K562 (cell line): ENCODE results near the gene IGFBP7. TPM values are rescaled to one million over a fixed set of nuclear protein-coding genes. Genes with fewer than 3 reads are reported as not detected.

Experiments used
- ATAC-seq: fragments of 200-7000 bp; cut with Tn5 transposase; 3 replicates; pipeline ENCODE4 v1.9.1; 2020; ENCODE audit warnings: moderate library complexity
- BruUV-seq: library from RNA; stranded (reverse); fragments of 400-500 nt; replicated peaks from 2 replicates; lab custom pipeline; 2021; lab: Mats Ljungman, UMichigan
- CTCF ChIA-PET: fragments of 300-600 bp; formaldehyde crosslinking; extraction: SDS; loops from one replicate; lab custom pipeline; 2021; ENCODE audit warnings: low intra/inter-chr PET ratio; lab: Yijun Ruan, JAX
- POLR2A ChIA-PET: fragments of 300-600, 350-650 bp; sonication (Branson Sonifier 250); formaldehyde crosslinking; extraction: SDS; loops from one replicate; lab custom pipeline; 2021; ENCODE audit warnings: antibody characterized with exemption, inconsistent platforms; lab: Yijun Ruan, JAX
- DNase-seq, 4 experiments: peaks; one replicate each; pipeline versions ENCODE4 v3.0.0 to v3.0.0-alpha.2; 2011 to 2018; ENCODE audit warnings: low spot score in 3 of 4, mixed read lengths in 3 of 4; ENCODE audit errors: extremely low read depth in 1 of 4
- FAIRE-seq: peaks from 2 replicates; lab custom pipeline; 2011; peaks lifted over from hg19 to GRCh38; lab: Jason Lieb, UNC
- H2AFZ ChIP-seq: 2 replicates; pipeline ENCODE4 v1.6.0; 2011; ENCODE audit warnings: low read depth, low read length, control low read depth, inconsistent platforms
- H3K27ac ChIP-seq: fragments of 200-600 bp; 3 replicates; pipeline ENCODE4 v1.8.0; 2011; ENCODE audit warnings: low read depth, mild to moderate bottlenecking, control low read depth, inconsistent platforms, low read length, moderate library complexity, mixed read lengths; ENCODE audit errors: extremely low read depth
- H3K27me3 ChIP-seq, 2 experiments: fragments of 300-600 bp in 1 of 2; 2 replicates in 1 of 2; 3 replicates in 1 of 2; pipeline versions ENCODE4 v1.6.0 to v1.8.0; 2011; ENCODE audit warnings: inconsistent platforms in 2 of 2, low read length in 2 of 2, mild to moderate bottlenecking in 1 of 2, mixed read lengths in 1 of 2, moderate library complexity in 1 of 2; ENCODE audit not compliant: control insufficient read depth in 2 of 2, insufficient read depth in 2 of 2
- H3K36me3 ChIP-seq: fragments of 300-600 bp; 3 replicates; pipeline ENCODE4 v1.8.0; 2011; ENCODE audit warnings: mild to moderate bottlenecking, low read length, inconsistent platforms; ENCODE audit not compliant: control insufficient read depth, insufficient read depth
- H3K4me1 ChIP-seq, 2 experiments: fragments of 200-600 bp in 1 of 2; replicated peaks in 1 of 2; 2 replicates in 1 of 2; 3 replicates in 1 of 2; pipeline versions ENCODE4 v1.5.1 to v1.8.0; 2011; ENCODE audit warnings: inconsistent platforms in 2 of 2, low read length in 2 of 2, mild to moderate bottlenecking in 1 of 2, mixed read lengths in 1 of 2, moderate library complexity in 1 of 2; ENCODE audit not compliant: control insufficient read depth in 2 of 2, insufficient read depth in 2 of 2
- H3K4me2 ChIP-seq: 2 replicates; pipeline ENCODE4 v1.6.1; 2011; ENCODE audit warnings: low read length, control low read depth, inconsistent platforms, mixed read lengths; ENCODE audit not compliant: insufficient read depth
- H3K4me3 ChIP-seq: fragments of 200-600 bp; sonication (generic), shearing (Covaris generic); 2 replicates; pipeline ENCODE4 v1.5.1; 2016; ENCODE audit warnings: control low read depth, inconsistent platforms
- H3K79me2 ChIP-seq: fragments of 200-600 bp; 3 replicates; pipeline ENCODE4 v1.8.0; 2011; ENCODE audit warnings: low read length, inconsistent platforms; ENCODE audit not compliant: control insufficient read depth, insufficient read depth
- H3K9ac ChIP-seq, 2 experiments: 2 replicates each; pipeline versions ENCODE4 v1.6.0 to v1.6.1; 2011; ENCODE audit warnings: low read depth in 2 of 2, low read length in 2 of 2, control low read depth in 1 of 2, inconsistent platforms in 1 of 2, mild to moderate bottlenecking in 1 of 2, mixed read lengths in 1 of 2; ENCODE audit not compliant: insufficient read depth in 1 of 2
- H3K9me1 ChIP-seq: one replicate; pipeline ENCODE4 v1.6.0; 2011; ENCODE audit warnings: inconsistent platforms, mild to moderate bottlenecking, low read length, moderate library complexity; ENCODE audit not compliant: control insufficient read depth, insufficient read depth
- H3K9me3 ChIP-seq: replicated peaks from 2 replicates; pipeline ENCODE4 v1.5.1; 2011; ENCODE audit warnings: low read depth, low read length, inconsistent platforms; ENCODE audit not compliant: control insufficient read depth, insufficient read depth
- H4K20me1 ChIP-seq: replicated peaks from 2 replicates; pipeline ENCODE4 v1.6.1; 2011; ENCODE audit warnings: low read length, inconsistent platforms, mixed read lengths; ENCODE audit not compliant: control insufficient read depth, insufficient read depth
- MAFG ChIP-seq: fragments of 450-650 bp; conservative IDR thresholded peaks from 2 replicates; pipeline ENCODE4 v1.6.1; 2016; ENCODE audit warnings: missing genetic modification characterization, missing compliant biosample characterization
- POLR2A ChIP-seq: fragments of 450-650 bp; conservative IDR thresholded peaks from 2 replicates; pipeline ENCODE4 v1.6.1; 2016
- POLR2G ChIP-seq: fragments of 200-400 bp; formaldehyde crosslinking; IDR thresholded peaks from 2 replicates; pipeline ENCODE4 v1.6.1; 2017; ENCODE audit warnings: low read depth, mild to moderate bottlenecking, antibody characterized with exemption, low read length, moderate library complexity
- POU5F1 ChIP-seq: fragments of 150-350 bp; IDR thresholded peaks from 2 replicates; pipeline ENCODE4 v1.6.1; 2014; ENCODE audit warnings: borderline replicate concordance, low read length, low read depth, mild to moderate bottlenecking; ENCODE audit not compliant: partially characterized antibody
- SNRNP70 ChIP-seq: fragments of 200-400 bp; formaldehyde crosslinking; optimal IDR thresholded peaks from 2 replicates; pipeline ENCODE3; 2017; ENCODE audit warnings: low read depth, low read length
- STAT5B ChIP-seq: fragments of 250-450 bp; sonication (Bioruptor Pico); IDR thresholded peaks from 2 replicates; pipeline ENCODE4 v1.8.0; 2021; ENCODE audit warnings: mild to moderate bottlenecking, inconsistent platforms
- ZNF124 ChIP-seq: sonication (generic); formaldehyde crosslinking; IDR thresholded peaks from 2 replicates; pipeline ENCODE4 v1.8.1; 2022; ENCODE audit warnings: missing genetic modification reagents
- ZNF324 ChIP-seq: fragments of 250-450 bp; sonication (Bioruptor Pico); IDR thresholded peaks from 2 replicates; pipeline ENCODE4 v1.4.0; 2020; ENCODE audit warnings: mild to moderate bottlenecking
- WGBS: fragments of 100-300 bp; shearing (Covaris generic); methylation state at CpG from one replicate; pipeline ENCODE4 v1.1.6; 2016; ENCODE audit warnings: low coverage, mixed read lengths; ENCODE audit not compliant: insufficient coverage; ENCODE audit errors: missing lambda C conversion rate; 5-methylcytosine and 5-hydroxymethylcytosine counted together
- in situ Hi-C: fragments of 300-500 bp; cut with MboI; formaldehyde crosslinking; loops from 4 replicates; pipeline ENCODE4 v1.15.0; 2018; ENCODE audit warnings: inconsistent platforms, mixed read lengths
- intact Hi-C: fragments of 100-400 bp; cut with micrococcal nuclease; formaldehyde crosslinking; loops from 2 replicates; pipeline ENCODE4 v1.14.2; 2022
- polyA plus RNA-seq, 8 experiments: library from polyadenylated mRNA; depleted of rRNA in 4 of 8; stranded (reverse) in 5 of 8; unstranded in 3 of 8; fragments of >200 nt; fragmentation: Nextera tagmentation in 2 of 8; fragmentation: Illumina TruSeq in 1 of 8; extraction: Ambion mirVana in 2 of 8; extraction: Trizol in 1 of 8; gene quantifications; 2 replicates each; pipeline versions ENCODE4 v1.2.1 to v1.2.3, GENCODE V29; 2011 to 2014; ENCODE audit warnings: inconsistent platforms in 1 of 8, missing spikeins in 1 of 8
- total RNA-seq, 7 experiments: library from RNA; depleted of rRNA in 6 of 7; stranded (reverse); fragments of >200 nt in 6 of 7; fragmentation: Illumina TruSeq in 2 of 7; extraction: Trizol in 2 of 7; gene quantifications; 2 replicates each; pipeline versions ENCODE4 v1.2.1 to v1.2.3, GENCODE V29; 2011 to 2021; ENCODE audit warnings: low replicate concordance in 1 of 7
- TF ChIP-seq, protein P1 (sequence below): sonication (generic); formaldehyde crosslinking; IDR thresholded peaks from 2 replicates; pipeline ENCODE4 v1.9.0; 2022; ENCODE audit warnings: mild to moderate bottlenecking, missing genetic modification reagents
- TF ChIP-seq, protein P2 (sequence below): fragments of 250-450 bp; sonication (Bioruptor Pico); IDR thresholded peaks from 2 replicates; pipeline ENCODE4 v1.8.0; 2022; ENCODE audit warnings: inconsistent platforms

The IGFBP7 gene
- total and polyA plus RNA-seq, 9 of the 15 experiments (the other 6 are each of a cell fraction or from before 2014, with no cell fraction given) = 0.27 to 0.49 (median 0.29) TPM; not detected in 6

DNA sequence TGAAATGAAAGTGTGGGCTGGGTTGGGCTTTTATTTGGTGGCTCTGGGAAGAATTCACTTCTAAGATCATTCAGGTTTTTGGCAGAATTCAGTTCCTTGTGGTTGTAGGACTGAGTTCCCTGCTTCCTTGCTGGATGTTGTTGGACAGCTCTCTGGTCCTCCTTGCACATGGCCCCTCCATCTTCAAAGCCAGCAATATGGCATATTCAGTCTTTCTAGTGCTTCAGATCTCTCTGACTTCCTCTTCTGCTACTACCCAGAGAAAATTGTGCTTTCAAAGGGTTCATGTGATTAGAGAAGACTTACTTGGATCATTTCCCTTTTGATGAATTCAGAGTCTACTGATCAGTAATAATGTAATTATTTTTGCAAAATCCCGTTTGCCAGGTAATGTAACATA, 12.8 kb upstream of the IGFBP7 start (continued):
- TF ChIP-seq, protein P1, sequence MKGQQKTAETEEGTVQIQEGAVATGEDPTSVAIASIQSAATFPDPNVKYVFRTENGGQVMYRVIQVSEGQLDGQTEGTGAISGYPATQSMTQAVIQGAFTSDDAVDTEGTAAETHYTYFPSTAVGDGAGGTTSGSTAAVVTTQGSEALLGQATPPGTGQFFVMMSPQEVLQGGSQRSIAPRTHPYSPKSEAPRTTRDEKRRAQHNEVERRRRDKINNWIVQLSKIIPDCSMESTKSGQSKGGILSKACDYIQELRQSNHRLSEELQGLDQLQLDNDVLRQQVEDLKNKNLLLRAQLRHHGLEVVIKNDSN = no peak
- TF ChIP-seq, protein P2, sequence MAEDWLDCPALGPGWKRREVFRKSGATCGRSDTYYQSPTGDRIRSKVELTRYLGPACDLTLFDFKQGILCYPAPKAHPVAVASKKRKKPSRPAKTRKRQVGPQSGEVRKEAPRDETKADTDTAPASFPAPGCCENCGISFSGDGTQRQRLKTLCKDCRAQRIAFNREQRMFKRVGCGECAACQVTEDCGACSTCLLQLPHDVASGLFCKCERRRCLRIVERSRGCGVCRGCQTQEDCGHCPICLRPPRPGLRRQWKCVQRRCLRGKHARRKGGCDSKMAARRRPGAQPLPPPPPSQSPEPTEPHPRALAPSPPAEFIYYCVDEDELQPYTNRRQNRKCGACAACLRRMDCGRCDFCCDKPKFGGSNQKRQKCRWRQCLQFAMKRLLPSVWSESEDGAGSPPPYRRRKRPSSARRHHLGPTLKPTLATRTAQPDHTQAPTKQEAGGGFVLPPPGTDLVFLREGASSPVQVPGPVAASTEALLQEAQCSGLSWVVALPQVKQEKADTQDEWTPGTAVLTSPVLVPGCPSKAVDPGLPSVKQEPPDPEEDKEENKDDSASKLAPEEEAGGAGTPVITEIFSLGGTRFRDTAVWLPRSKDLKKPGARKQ (CRISPR knock-in tag) = no peak

DNA sequence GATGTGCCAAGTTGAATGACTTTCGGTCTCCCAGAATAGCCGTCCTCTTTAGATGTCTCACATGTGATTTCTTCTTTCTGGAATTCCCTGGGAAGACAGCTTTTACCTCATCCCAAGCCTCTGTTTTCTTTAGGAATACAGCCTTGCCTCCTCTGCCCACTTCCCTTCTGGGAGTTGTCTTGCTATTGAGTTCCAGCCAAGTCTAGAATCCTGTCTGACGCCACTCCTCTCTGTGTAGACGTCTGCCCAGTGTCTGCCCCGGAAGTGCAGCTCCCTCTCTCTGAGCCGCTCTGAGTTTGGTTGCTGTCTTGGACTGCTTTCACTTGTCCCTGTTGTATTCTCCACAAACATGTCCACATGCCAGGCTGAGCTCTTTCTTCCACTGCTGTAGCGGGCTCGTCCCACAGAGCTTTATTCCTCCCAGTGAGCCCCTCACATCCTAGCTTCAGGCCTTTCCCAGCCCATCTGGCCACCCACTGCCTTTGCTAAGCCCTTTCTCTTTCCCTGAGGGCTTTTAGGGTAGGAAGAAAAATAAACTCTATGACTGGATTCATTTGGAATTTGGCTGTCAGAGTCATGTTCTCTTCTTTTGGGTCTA, 9.0 kb upstream of the IGFBP7 start:
- Histone ChIP-seq H4K20me1 (no peaks in the 10 kb centered on the region), H3K9ac (no peak overlapping the region), H3K9me1 (no peaks in the 10 kb centered on the region), H3K4me2 (no peak overlapping the region), H3K9me3 (no peaks in the 10 kb centered on the region), H3K4me1 (no peaks in the 10 kb centered on the region)
- no peak for DNase-seq
- ATAC-seq = peak; percentile 23; the same call in 1 of the 3 replicates
- no peak for FAIRE-seq
- in situ Hi-C loops = no loop called here
- POLR2A ChIA-PET = interaction anchor here (0.6 kb wide), 1 partner anchor 21 kb away, joined by 3 read pairs; no protein-coding TSS in a partner anchor
- CTCF ChIA-PET = no interaction called here
- WGBS = 0% methylated on average over 8 of the region's 8 CpGs
- TF ChIP-seq POLR2A (no peak), POU5F1 (no peak), SNRNP70 (no peak), MAFG (tag) (no peak), POLR2G (no peak), ZNF124 (CRISPR knock-in tag) (no peak), ZNF324 (CRISPR knock-in tag) (no peak), STAT5B (CRISPR knock-in tag) (no peak)
- TF ChIP-seq, protein P2 (CRISPR knock-in tag) = no peak
- TF ChIP-seq, all 486 proteins: peak for 0
- no TSS peak for BruUV-seq
- intact Hi-C loops = no loop called here
- Histone ChIP-seq H2AFZ (no peak overlapping the region), H3K4me3 (no peak overlapping the region), H3K79me2 (no peaks in the 10 kb centered on the region), H3K27me3 (no peaks in the 10 kb centered on the region), H3K27ac (no peak overlapping the region), H3K36me3 (no peaks in the 10 kb centered on the region)
